Breast epithelium (tissue), 3 donors: Measurements from ENCODE around the gene PLPPR3.

Source experiments
- CTCF ChIP-seq, 3 donors: fragments of 450-650 bp; IDR thresholded peaks; one replicate each; pipeline ENCODE4 v1.5.1; 2016 to 2017; ENCODE audit warnings: antibody characterized with exemption in 3 of 3, mild to moderate bottlenecking in 3 of 3, moderate library complexity in 3 of 3
- POLR2A ChIP-seq: fragments of 450-650 bp; IDR thresholded peaks from one replicate; pipeline ENCODE4 v1.6.1; 2016; ENCODE audit warnings: antibody characterized with exemption, mild to moderate bottlenecking, moderate library complexity
- POLR2AphosphoS5 ChIP-seq, 3 donors: sonication (generic); formaldehyde crosslinking; IDR thresholded peaks; one replicate each; pipeline ENCODE4 v1.6.1; 2017; ENCODE audit warnings: antibody characterized with exemption in 3 of 3

GRCh38 chr19:795691-796581 lies 25.8 kb downstream of the PLPPR3 start:
- TF ChIP-seq CTCF (IDR thresholded peaks at IDR 0.05) (no peak), POLR2A (no peak), POLR2AphosphoS5 (IDR thresholded peaks at IDR 0.05) (no peak)
